ENCODE data around the gene SLC4A3. TPM values are rescaled to one million over a fixed set of nuclear protein-coding genes. Genes with fewer than 3 reads are reported as not detected.

Gene SLC4A3
- total RNA-seq, 3 donors from 2014 or later (not counting 1 experiment from before 2014, with no cell fraction given), result 0.15 to 0.45 TPM; not detected in 1

- ATAC-seq (peak in 1 of 3 donors; percentile 35), DNase-seq (peak in 1 of 2 donors; percentile 48)
- Histone ChIP-seq H3K4me1 (ENCODE audit: control insufficient read depth, insufficient read depth, low read length) (no peaks in the 10 kb centered on the region), H3K36me3 (ENCODE audit: control insufficient read depth, insufficient read depth, low read length) (no peaks in the 10 kb centered on the region), H3K9me3 (ENCODE audit: control insufficient read depth, insufficient read depth, low read length) (no peaks in the 10 kb centered on the region), H3K4me3 (ENCODE audit: low read length) (no peak overlapping the region), H3K27me3 (ENCODE audit: control insufficient read depth, insufficient read depth, low read length) (no peaks in the 10 kb centered on the region), H3K27ac (ENCODE audit: low read length) (no peak overlapping the region)
- whole genome bisulfite sequencing (ENCODE audit: insufficient coverage), result 43% methylated on average over 18 of the region's 18 CpGs
- intact Hi-C loops (cut with micrococcal nuclease), result no loop called here
- H3K4me3 Mint-ChIP-seq, result no peak overlapping the region
- no peaks in the 10 kb centered on the region for H3K36me3 Mint-ChIP-seq
- no peak for TF ChIP-seq CTCF (IDR thresholded peaks at IDR 0.05)
- H3K9me3 Mint-ChIP-seq, result no peaks in the 10 kb centered on the region
- peaks cover 0 to 8% of the 10 kb centered on the region in 2 donors for H3K4me1 Mint-ChIP-seq
- no peak overlapping the region for H3K27ac Mint-ChIP-seq
- peaks cover 17 to 28% of the 10 kb centered on the region in 2 donors for H3K27me3 Mint-ChIP-seq (ENCODE audit: low read depth in 2 of 2)
These were observed 57.6 kb downstream of the SLC4A3 start for GRCh38 chr2:219684721-219685689.

GRCh38 chr2:219687272-219687671, 59.8 kb downstream of the SLC4A3 start:
- WGBS (ENCODE audit: insufficient coverage), result 76% methylated on average over 3 of the region's 3 CpGs
- no peaks in the 10 kb centered on the region for H3K4me1 ChIP-seq (ENCODE audit: control insufficient read depth, insufficient read depth, low read length)
- peaks cover 0 to 8% of the 10 kb centered on the region in 2 donors for H3K4me1 Mint-ChIP-seq
- no peak for TF ChIP-seq CTCF (IDR thresholded peaks at IDR 0.05)
- H3K27ac ChIP-seq (ENCODE audit: low read length), result no peak overlapping the region
- no peaks in the 10 kb centered on the region for H3K9me3 ChIP-seq (ENCODE audit: control insufficient read depth, insufficient read depth, low read length)
- H3K36me3 Mint-ChIP-seq, result no peaks in the 10 kb centered on the region
- no peak overlapping the region for H3K4me3 Mint-ChIP-seq
- no peak for ATAC-seq
- H3K36me3 ChIP-seq (ENCODE audit: control insufficient read depth, insufficient read depth, low read length), result no peaks in the 10 kb centered on the region
- no peak overlapping the region for H3K4me3 ChIP-seq (ENCODE audit: low read length)
- no peak overlapping the region for H3K27ac Mint-ChIP-seq
- DNase-seq, result no peak
- intact Hi-C loops (cut with micrococcal nuclease), result no loop called here
- peaks cover 18 to 39% of the 10 kb centered on the region in 2 donors for H3K27me3 Mint-ChIP-seq (ENCODE audit: low read depth in 2 of 2)
- H3K27me3 ChIP-seq (ENCODE audit: control insufficient read depth, insufficient read depth, low read length), result no peaks in the 10 kb centered on the region
- H3K9me3 Mint-ChIP-seq, result no peaks in the 10 kb centered on the region

- no peaks in the 10 kb centered on the region for H3K36me3 ChIP-seq (ENCODE audit: control insufficient read depth, insufficient read depth, low read length)
- peaks cover 21 to 43% of the 10 kb centered on the region in 2 donors for H3K27me3 Mint-ChIP-seq (ENCODE audit: low read depth in 2 of 2)
- no peaks in the 10 kb centered on the region for H3K36me3 Mint-ChIP-seq
- H3K4me3 Mint-ChIP-seq, result no peak overlapping the region
- no peak for TF ChIP-seq CTCF (IDR thresholded peaks at IDR 0.05)
- no peaks in the 10 kb centered on the region for H3K4me1 ChIP-seq (ENCODE audit: control insufficient read depth, insufficient read depth, low read length)
- H3K9me3 ChIP-seq (ENCODE audit: control insufficient read depth, insufficient read depth, low read length), result no peaks in the 10 kb centered on the region
- no peak overlapping the region for H3K27ac Mint-ChIP-seq
- H3K9me3 Mint-ChIP-seq, result no peaks in the 10 kb centered on the region
- intact Hi-C loops (cut with micrococcal nuclease), result no loop called here
- WGBS (ENCODE audit: insufficient coverage), result 82% methylated on average over 19 of the region's 19 CpGs
- H3K27me3 ChIP-seq (ENCODE audit: control insufficient read depth, insufficient read depth, low read length), result no peaks in the 10 kb centered on the region
- ATAC-seq (no peak), DNase-seq (no peak)
- H3K4me3 ChIP-seq (ENCODE audit: low read length), result no peak overlapping the region
- peaks cover 0 to 8% of the 10 kb centered on the region in 2 donors for H3K4me1 Mint-ChIP-seq
- H3K27ac ChIP-seq (ENCODE audit: low read length), result no peak overlapping the region
These were observed 60.6 kb downstream of the SLC4A3 start for GRCh38 chr2:219687882-219688559.

All from natural killer cell (primary cell).